Subcutaneous abdominal adipose tissue (tissue), 5 donors: ENCODE data around the gene ATP1B4.

Experiments
- H3K27ac ChIP-seq: one replicate; pipeline ENCODE4 v1.7.0; 2013; ENCODE audit warnings: low read depth, mild to moderate bottlenecking, inconsistent platforms, low read length, moderate library complexity
- H3K27me3 ChIP-seq, 5 donors: one replicate each; pipeline ENCODE4 v1.7.0; 2013; ENCODE audit warnings: low read length in 5 of 5, inconsistent platforms in 1 of 5; ENCODE audit not compliant: control insufficient read depth in 5 of 5, insufficient read depth in 4 of 5
- H3K36me3 ChIP-seq, 5 donors: one replicate each; pipeline ENCODE4 v1.7.0; 2013; ENCODE audit warnings: low read length in 5 of 5; ENCODE audit not compliant: control insufficient read depth in 5 of 5, insufficient read depth in 5 of 5
- H3K4me1 ChIP-seq, 5 donors: one replicate each; pipeline ENCODE4 v1.7.0; 2013; ENCODE audit warnings: low read length in 5 of 5, mild to moderate bottlenecking in 3 of 5, moderate library complexity in 1 of 5; ENCODE audit not compliant: control insufficient read depth in 5 of 5, insufficient read depth in 5 of 5
- H3K4me3 ChIP-seq, 5 donors: one replicate each; pipeline ENCODE4 v1.7.0; 2013; ENCODE audit warnings: low read length in 5 of 5, low read depth in 1 of 5
- H3K9ac ChIP-seq, 5 donors: one replicate each; pipeline ENCODE4 v1.7.0; 2013; ENCODE audit warnings: low read length in 5 of 5, mild to moderate bottlenecking in 4 of 5, moderate library complexity in 3 of 5
- H3K9me3 ChIP-seq, 5 donors: one replicate each; pipeline ENCODE4 v1.7.0; 2013; ENCODE audit warnings: low read length in 5 of 5; ENCODE audit not compliant: control insufficient read depth in 5 of 5
- donor health status: healthy.
- donor health status: healthy.
- donor health status: healthy.
- donor health status: healthy.
- donor health status: healthy.

Gene ATP1B4

DNA sequence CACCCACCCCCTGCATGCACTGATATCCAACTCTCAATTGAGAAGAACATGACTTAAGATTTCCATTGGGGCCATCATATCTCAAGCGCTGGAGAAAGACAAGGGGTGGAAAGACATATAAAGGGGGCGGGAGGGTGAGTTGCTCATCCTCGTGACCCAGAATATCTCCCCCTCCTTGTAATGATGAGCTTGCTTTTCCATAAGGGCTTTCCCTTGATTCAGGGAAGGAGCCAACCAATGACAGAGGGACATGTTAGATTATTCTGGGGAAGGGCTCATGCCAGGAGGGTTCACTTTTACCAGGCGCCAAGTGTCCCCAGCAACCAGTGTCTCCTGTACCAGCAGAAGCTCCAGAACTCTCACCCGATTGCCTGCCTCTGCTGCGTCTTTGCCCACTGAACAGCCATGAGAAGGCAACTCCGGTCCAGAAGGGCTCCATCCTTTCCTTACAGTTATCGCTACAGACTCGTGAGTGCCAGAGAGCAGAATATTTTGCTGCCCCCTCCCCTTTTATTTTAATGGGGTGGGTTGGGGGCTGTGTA, at the start of gene ATP1B4:
TSS of gene ATP1B4 (plus strand) at position 326 of the 542 bp plus-strand sequence. CDS start at position 406, 80 bp downstream.
- H3K9ac ChIP-seq, result no peak within 1 kb of the TSS
- no peak within 1 kb of the TSS for H3K27ac ChIP-seq
- no peaks in the 10 kb centered on the region for H3K9me3 ChIP-seq
- H3K27me3 ChIP-seq, result peaks cover 0 to 14% (median 7%) of the 10 kb centered on the region in 5 donors
- no peak within 1 kb of the TSS for H3K4me3 ChIP-seq
- no peaks in the 10 kb centered on the region for H3K4me1 ChIP-seq
- no peaks in the 10 kb centered on the region for H3K36me3 ChIP-seq

GRCh38 chrX:120315776-120316175, 46.1 kb upstream of the ATP1B4 start:
- Histone ChIP-seq H3K9me3 (no peaks in the 10 kb centered on the region), H3K4me1 (peaks cover 0 to 7% (median 5%) of the 10 kb centered on the region in 5 donors), H3K27me3 (peaks cover 6 to 30% (median 20%) of the 10 kb centered on the region in 5 donors), H3K4me3 (no peak overlapping the region), H3K9ac (no peak overlapping the region), H3K36me3 (no peaks in the 10 kb centered on the region), H3K27ac (no peak overlapping the region)

DNA sequence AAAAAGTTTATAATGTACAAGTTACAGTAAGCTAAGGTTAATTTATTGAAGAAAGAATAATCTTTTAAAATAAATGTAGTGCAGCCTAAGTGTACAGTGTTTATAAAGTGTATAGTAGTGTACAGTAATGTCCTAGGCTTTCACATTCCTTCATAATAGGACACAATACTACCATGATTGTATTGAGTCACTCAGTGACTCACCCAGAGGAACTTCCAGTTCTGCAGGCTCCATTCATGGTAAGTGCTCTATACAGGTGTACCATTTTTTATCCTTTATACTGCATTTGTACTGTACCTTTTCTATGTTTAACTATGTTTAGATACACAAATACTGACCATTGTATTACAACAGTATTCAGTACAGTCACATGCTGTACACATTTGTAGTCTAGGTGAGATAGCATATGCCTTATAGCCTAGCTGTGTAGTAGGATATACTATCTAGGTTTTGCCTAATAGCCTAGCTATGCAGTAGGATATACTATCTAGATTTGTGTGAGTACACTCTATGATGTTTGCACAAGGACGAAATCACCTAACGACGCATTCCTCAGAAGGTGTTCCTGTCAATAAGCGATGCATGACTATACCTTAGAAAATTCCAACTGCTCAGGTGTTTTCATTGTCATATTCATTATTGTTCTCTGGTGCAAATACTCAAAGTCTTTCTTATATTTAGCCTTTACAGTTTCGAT, 45.2 kb upstream of the ATP1B4 start:
- no peak overlapping the region for H3K4me3 ChIP-seq
- H3K36me3 ChIP-seq, result no peaks in the 10 kb centered on the region
- H3K27ac ChIP-seq, result no peak overlapping the region
- H3K27me3 ChIP-seq, result peaks cover 6 to 21% (median 16%) of the 10 kb centered on the region in 5 donors
- H3K9me3 ChIP-seq, result no peaks in the 10 kb centered on the region
- H3K9ac ChIP-seq, result no peak overlapping the region
- no peaks in the 10 kb centered on the region for H3K4me1 ChIP-seq

DNA sequence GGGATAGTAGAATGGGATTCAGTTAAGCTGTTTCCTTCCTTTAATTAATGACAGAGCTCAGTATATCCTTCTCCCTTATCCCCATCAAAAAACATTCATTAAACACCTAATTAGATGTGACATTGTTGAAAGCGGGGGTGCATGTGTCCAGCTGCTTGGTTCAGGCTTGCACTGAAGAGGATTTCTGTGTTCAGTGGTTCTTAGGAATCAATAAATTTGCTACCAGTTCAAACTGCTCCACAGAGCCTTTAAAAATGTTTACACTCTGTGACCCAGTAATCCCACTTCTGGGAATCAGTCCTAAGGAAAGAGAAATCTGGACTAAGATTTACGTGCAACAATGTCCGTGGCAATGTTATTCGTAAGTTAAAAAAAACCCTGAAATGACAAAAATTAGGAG, 43.5 kb upstream of the ATP1B4 start:
- Histone ChIP-seq H3K27me3 (peaks cover 5 to 16% (median 15%) of the 10 kb centered on the region in 5 donors), H3K36me3 (no peaks in the 10 kb centered on the region), H3K4me1 (no peaks in the 10 kb centered on the region), H3K27ac (no peak overlapping the region), H3K9me3 (no peaks in the 10 kb centered on the region), H3K9ac (no peak overlapping the region), H3K4me3 (no peak overlapping the region)

- Histone ChIP-seq H3K36me3 (no peaks in the 10 kb centered on the region), H3K4me3 (no peak overlapping the region), H3K27ac (no peak overlapping the region), H3K9ac (no peak overlapping the region), H3K9me3 (peaks cover 0 to 5% (median 0%) of the 10 kb centered on the region in 5 donors), H3K4me1 (no peaks in the 10 kb centered on the region), H3K27me3 (peaks cover 0 to 10% (median 6%) of the 10 kb centered on the region in 5 donors)
Observed at GRCh38 chrX:120321520-120322281, 40.2 kb upstream of the ATP1B4 start.

- Histone ChIP-seq H3K27me3 (peaks cover 0 to 4% (median 0%) of the 10 kb centered on the region in 5 donors), H3K4me1 (no peaks in the 10 kb centered on the region), H3K9ac (no peak overlapping the region), H3K36me3 (no peaks in the 10 kb centered on the region), H3K9me3 (peaks cover 0 to 15% (median 0%) of the 10 kb centered on the region in 5 donors), H3K27ac (no peak overlapping the region), H3K4me3 (no peak overlapping the region)
Observed at GRCh38 chrX:120331116-120331515, 30.8 kb upstream of the ATP1B4 start.

DNA sequence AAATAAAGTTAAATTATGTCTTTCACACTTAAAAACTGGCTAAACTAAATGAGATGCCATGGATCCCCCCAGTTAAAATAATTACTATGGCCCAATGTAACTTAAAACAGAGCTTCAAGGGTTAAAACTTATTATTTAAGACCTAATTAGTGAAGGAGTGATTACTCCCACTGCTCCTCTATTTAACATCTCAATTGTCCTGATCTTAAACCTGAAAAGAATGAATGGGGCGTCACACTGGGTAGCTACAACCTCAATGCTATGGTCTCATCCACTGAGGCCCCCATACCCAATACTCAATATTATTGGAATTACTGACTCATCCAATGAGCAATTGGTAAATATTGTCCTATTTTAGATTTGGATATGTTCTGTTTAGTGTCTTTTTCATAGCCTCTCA, 29.5 kb upstream of the ATP1B4 start:
- H3K9me3 ChIP-seq, result peaks cover 9 to 27% (median 12%) of the 10 kb centered on the region in 5 donors
- peaks cover 0 to 4% (median 0%) of the 10 kb centered on the region in 5 donors for H3K27me3 ChIP-seq

GRCh38 chrX:120334151-120334550, 27.7 kb upstream of the ATP1B4 start:
- Histone ChIP-seq H3K9me3 (peaks cover 9 to 37% (median 18%) of the 10 kb centered on the region in 5 donors), H3K4me1 (no peaks in the 10 kb centered on the region), H3K9ac (no peak overlapping the region), H3K27me3 (peaks cover 0 to 4% (median 0%) of the 10 kb centered on the region in 5 donors), H3K27ac (no peak overlapping the region), H3K36me3 (no peaks in the 10 kb centered on the region), H3K4me3 (no peak overlapping the region)

More for the DNA sequence above, 29.5 kb upstream of the ATP1B4 start:
- no peaks in the 10 kb centered on the region for H3K36me3 ChIP-seq
- no peaks in the 10 kb centered on the region for H3K4me1 ChIP-seq
- no peak overlapping the region for H3K4me3 ChIP-seq
- no peak overlapping the region for H3K27ac ChIP-seq
- H3K9ac ChIP-seq, result no peak overlapping the region

- no peak overlapping the region for H3K9ac ChIP-seq
- H3K27me3 ChIP-seq, result peaks cover 0 to 4% (median 0%) of the 10 kb centered on the region in 5 donors
- H3K4me1 ChIP-seq, result no peaks in the 10 kb centered on the region
- H3K4me3 ChIP-seq, result no peak overlapping the region
- no peaks in the 10 kb centered on the region for H3K36me3 ChIP-seq
- no peak overlapping the region for H3K27ac ChIP-seq
- H3K9me3 ChIP-seq, result peaks cover 13 to 42% (median 20%) of the 10 kb centered on the region in 5 donors
Observed at GRCh38 chrX:120334603-120335002, 27.3 kb upstream of the ATP1B4 start.

- H3K27me3 ChIP-seq, result peaks cover 0 to 4% (median 0%) of the 10 kb centered on the region in 5 donors
- no peaks in the 10 kb centered on the region for H3K36me3 ChIP-seq
- H3K4me1 ChIP-seq, result no peaks in the 10 kb centered on the region
- no peak overlapping the region for H3K4me3 ChIP-seq
- H3K9me3 ChIP-seq, result peaks cover 13 to 48% (median 20%) of the 10 kb centered on the region in 5 donors
- H3K9ac ChIP-seq, result no peak overlapping the region
- H3K27ac ChIP-seq, result no peak overlapping the region
Observed at GRCh38 chrX:120335289-120335688, 26.6 kb upstream of the ATP1B4 start.
